GM12873 (cell line): ENCODE results near the gene SMTNL2.

Experiments used
- TF ChIP-seq, protein P1 (sequence below): IDR thresholded peaks from 2 replicates; pipeline ENCODE4 v1.5.1; 2012; ENCODE audit warnings: low read depth, mild to moderate bottlenecking, moderate library complexity, low read length, control low read depth; ENCODE audit not compliant: insufficient read depth; ENCODE audit errors: missing control alignments

SMTNL2 gene

DNA sequence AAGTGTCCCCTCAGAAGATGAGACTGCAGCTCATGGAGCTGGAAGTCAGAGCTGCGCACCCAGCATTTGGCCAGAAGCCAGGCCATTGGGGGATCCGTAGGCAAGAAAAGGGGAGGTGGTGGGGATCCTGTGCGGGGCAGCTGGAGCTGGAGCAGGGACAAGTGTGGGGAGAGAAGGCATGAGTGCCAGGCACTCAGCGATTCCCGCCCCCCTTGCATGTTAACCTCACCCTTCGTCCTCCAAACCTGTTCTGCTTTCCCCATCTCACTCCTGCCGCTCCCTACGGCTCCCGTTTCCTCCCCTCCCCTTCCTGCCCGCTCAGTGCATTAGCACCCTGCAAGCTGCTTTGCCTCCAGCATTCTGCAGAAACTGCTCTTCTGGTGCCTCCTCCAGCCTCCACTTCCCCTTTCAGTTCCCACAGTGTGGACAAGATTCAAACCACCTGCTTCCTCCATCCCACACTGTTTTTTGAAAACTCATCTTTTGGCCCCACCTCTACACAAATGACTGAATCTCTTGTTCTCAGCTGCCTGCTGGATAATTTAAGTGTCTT lies 51.6 kb downstream of the SMTNL2 start:
- TF ChIP-seq, protein P1, sequence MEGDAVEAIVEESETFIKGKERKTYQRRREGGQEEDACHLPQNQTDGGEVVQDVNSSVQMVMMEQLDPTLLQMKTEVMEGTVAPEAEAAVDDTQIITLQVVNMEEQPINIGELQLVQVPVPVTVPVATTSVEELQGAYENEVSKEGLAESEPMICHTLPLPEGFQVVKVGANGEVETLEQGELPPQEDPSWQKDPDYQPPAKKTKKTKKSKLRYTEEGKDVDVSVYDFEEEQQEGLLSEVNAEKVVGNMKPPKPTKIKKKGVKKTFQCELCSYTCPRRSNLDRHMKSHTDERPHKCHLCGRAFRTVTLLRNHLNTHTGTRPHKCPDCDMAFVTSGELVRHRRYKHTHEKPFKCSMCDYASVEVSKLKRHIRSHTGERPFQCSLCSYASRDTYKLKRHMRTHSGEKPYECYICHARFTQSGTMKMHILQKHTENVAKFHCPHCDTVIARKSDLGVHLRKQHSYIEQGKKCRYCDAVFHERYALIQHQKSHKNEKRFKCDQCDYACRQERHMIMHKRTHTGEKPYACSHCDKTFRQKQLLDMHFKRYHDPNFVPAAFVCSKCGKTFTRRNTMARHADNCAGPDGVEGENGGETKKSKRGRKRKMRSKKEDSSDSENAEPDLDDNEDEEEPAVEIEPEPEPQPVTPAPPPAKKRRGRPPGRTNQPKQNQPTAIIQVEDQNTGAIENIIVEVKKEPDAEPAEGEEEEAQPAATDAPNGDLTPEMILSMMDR: no peak

DNA sequence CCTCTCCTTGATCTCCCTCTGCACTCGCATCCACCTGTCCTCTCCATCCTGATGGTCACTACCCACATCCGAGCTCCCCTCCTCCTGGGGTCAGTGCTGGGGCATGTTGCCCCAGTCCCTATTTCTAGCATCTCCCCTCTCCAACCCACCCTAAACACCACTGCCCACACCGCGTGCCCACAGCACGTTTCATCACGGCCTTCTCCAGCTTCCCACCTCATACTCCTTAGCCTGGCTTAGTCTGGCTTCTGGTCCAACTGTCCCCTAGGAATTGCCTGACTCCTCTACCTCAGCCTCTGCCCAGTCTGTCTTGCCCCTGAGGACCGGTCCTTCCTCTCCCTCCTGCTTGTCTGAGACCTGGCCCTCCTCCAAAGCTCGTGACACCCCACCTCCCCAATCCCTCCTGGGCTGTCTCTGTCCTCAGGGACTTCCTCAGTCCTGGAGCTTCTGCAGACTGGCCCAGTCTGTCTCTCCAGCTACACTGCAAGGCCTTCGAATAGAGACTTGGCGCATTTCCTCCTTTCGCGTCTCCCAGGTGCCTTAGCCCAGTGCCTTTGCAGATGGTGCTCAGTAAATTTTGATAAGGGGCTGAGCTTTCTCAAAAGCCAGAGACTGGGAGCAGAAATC lies 52.3 kb downstream of the SMTNL2 start:
- TF ChIP-seq, protein P1: no peak

DNA sequence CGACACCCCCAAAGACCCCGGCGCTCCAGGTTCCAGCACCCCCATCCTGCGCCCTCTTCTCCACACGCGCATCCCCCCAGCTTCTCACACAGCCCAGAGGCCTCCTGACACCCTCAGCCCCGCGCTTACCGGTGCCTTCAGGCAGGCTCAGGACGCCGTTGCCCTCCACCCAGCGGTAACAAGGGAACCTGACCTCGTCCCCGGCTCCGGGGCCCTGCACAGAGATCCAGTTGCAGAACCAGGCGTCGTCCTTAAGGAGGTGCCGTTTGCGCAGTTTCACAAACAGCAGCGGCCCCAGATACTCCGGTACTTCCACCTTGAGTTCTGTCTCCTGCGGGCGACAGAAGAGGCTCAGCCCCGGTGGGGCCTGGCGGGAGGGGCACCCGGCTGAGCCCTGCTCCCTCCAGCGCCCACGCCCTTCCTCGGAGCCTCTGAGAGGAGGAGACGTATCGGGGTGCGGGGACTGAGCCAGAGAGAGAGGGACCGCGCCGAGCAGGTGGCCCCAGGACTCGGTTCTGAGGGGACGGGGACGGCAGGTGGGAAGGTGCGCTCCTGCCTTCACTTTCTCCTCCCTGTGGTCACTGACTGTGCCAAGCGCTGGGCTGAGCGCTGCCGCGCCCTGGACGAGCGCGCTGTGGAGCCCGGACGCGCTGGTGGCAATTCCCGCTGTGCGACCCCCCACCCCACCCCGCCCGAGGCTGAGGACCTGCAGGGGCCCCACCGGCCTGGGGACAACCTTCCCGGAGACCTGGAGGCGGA lies 55.2 kb downstream of the SMTNL2 start:
- TF ChIP-seq, protein P1: peak; percentile 3

DNA sequence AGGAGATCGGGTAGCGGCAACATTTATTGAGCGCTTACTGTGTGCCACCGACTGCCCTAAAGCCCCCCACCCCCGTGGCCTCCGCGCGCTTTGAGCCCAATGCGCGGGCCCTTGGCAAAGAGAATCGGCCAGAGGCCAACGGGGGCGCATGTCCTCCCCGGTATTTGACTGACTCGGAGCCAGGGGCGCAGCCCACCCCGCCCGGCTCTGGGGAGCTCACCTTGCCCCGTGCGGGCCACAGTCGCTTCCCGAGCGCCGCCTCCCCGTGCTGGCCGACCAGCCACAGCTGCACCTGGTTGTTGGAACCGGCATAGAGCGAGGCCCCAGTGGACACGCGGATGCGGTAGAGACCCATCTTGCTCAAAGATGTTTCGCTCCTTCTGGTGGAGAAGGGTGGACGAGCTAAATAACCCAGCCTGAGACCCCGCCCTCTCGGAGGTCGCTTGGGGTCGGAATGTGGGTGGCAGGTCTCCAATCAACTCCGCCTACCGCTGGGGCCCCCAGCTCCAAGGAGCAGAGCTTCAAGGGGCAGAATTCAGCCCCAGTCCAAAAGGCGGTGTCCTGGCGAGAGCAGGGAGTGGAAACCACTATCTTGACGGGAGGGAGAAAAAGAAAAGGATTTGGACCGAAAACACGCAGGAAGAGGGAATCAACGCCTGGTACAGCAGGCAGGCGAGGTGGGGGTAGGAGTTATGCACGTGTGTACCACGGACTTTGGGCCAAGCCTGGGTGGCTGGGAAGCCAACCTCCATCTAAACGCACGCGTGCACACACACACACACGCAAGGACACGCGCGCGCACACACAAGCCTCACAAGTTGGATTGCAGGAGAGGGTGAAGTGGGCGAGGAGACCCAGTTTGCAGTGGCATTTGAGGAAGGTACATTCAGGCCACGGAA lies 57.2 kb downstream of the SMTNL2 start, which contains the start of gene ALOX15:
TSS of gene ALOX15 (minus strand) at position 382 of the 899 bp plus-strand sequence. CDS start at position 355, 27 bp downstream.
- TF ChIP-seq, protein P1: no peak

DNA sequence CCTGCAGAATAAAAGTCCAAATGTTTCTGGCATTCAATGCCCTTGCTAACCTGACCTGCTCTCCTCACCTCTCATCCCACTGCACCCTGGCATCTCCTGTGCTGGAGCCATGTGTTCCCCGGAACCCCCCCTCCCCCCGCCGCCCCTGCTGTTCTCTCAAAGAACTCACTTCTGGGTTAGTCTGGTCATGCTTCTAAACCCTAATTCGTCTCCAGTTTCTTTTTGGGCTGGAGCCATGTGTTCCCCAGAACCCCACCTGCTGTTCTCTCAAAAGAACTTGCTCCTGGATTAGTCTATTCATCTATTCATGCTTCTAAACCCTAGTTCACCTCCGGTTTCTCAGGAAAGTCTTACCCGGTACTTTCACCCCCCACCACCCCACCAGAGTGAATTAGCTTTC lies 58.0 kb downstream of the SMTNL2 start:
- TF ChIP-seq, protein P1: no peak

DNA sequence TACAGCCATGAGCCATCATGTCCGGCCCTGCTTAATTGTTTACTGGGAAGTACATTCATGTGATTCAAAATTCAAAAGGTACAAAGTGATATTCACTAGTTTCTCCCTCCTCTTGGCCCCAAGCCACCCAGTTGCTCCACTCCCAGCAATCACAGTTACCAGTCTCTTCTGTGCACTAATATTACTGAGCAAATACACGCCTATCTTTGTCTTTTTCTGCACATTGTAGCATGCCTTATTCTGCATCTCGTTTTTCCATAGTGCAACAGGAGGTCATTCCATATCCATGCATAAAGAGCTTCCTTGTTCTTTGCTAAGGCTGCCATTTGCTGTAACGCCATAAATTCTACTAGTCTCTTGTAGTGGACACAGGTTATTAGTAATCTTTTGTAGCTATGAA lies 59.3 kb downstream of the SMTNL2 start:
- TF ChIP-seq, protein P1: no peak
